GM12891 (cell line): Measurements from ENCODE around the gene LRP1B.
"Not testable (repeated sequence)": the region's sequence is repeated elsewhere in the genome, so short reads cannot be mapped to it uniquely, and the experiment has no call there.

Experiments used
- DNase-seq: peaks from one replicate; pipeline ENCODE4 v3.0.0; 2011; ENCODE audit warnings: low spot score; ENCODE audit not compliant: insufficient read length
- FAIRE-seq: peaks from 2 replicates; lab custom pipeline; 2011; peaks lifted over from hg19 to GRCh38; lab: Jason Lieb, UNC
- PAX5 ChIP-seq: IDR thresholded peaks from 2 replicates; pipeline ENCODE4 v1.6.1; 2011; ENCODE audit warnings: low read length, moderate library complexity, mild to moderate bottlenecking; ENCODE audit not compliant: insufficient read depth, severe bottlenecking
- POLR2A ChIP-seq: IDR thresholded peaks from 2 replicates; pipeline ENCODE4 v1.6.1; 2011; ENCODE audit warnings: low read depth, low read length, control low read depth
- POLR2AphosphoS5 ChIP-seq: IDR thresholded peaks from 2 replicates; pipeline ENCODE4 v1.6.1; 2011; ENCODE audit warnings: low read depth, low read length, control low read depth
- POU2F2 ChIP-seq: IDR thresholded peaks from 2 replicates; pipeline ENCODE4 v1.6.1; 2011; ENCODE audit warnings: low read depth, mild to moderate bottlenecking, control low read depth, low read length, moderate library complexity
- SPI1 ChIP-seq: IDR thresholded peaks from 2 replicates; pipeline ENCODE4 v1.6.1; 2011; ENCODE audit warnings: low read depth, low read length, control low read depth
- TAF1 ChIP-seq: IDR thresholded peaks from 2 replicates; pipeline ENCODE4 v1.6.1; 2011; ENCODE audit warnings: low read depth, low read length, control low read depth

The LRP1B gene

DNA sequence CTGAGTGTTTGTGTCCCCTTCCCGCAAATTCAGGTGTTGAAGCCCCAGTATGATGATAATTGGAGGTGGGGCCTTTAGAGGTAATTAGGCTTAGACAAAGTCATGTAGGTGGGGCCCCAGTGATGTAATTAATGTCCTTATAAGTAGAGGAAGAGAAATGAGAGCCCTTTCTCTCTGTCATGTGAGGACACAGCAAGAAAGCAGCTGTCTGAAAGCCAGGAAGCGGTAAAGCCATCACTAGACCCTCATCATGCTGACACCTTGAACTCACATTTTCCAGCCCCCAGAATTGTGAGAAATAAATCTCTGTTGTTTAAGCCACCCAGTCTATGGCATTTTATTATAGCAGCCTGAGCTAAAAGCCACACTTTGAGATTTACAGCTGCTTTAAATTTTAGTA lies 1580.0 kb downstream of the LRP1B start:
- DNase-seq (no peak), FAIRE-seq (no peak)
- TF ChIP-seq PAX5 (no peak), POLR2AphosphoS5 (no peak), TAF1 (no peak), POU2F2 (no peak), SPI1 (no peak), POLR2A (no peak)

- not testable (repeated sequence) for FAIRE-seq, DNase-seq
Observed at GRCh38 chr2:140544769-140545168, 1586.0 kb downstream of the LRP1B start.

GRCh38 chr2:140542627-140543026 lies 1588.2 kb downstream of the LRP1B start:
- TF ChIP-seq POLR2AphosphoS5 (no peak), POU2F2 (no peak), SPI1 (no peak), TAF1 (no peak), PAX5 (no peak), POLR2A (no peak)
- FAIRE-seq, result no peak
- no peak for DNase-seq

DNA sequence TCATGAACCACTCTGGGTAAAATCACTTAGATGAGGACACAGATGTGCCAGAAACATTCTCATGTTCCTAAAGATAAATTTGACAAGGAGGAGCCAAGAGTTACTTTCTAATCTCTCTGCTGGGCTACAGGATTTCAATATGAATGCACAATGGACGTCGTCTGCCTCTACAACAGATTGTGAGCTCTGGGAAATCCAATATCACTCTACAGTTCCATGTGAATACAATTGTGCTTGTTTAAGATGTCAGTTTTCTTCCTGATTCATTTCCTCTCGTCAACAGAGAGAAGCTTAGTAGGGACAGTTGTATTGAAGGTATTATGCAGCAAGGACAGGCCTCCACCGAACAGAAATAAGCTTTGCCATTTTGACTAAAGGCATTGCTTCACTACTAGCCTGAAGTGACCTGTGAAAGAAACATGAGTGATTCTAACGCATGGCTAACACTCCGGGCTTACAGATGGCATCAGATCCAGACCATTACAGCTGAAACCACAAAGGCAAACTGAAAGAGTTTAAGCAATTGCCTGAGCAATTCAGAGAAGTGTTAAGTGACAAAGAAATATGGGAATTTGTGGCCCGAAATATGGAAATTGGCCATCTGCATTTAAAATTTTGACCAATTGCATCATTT lies 1591.5 kb downstream of the LRP1B start:
- FAIRE-seq (no peak), DNase-seq (no peak)
- no peak for TF ChIP-seq POLR2AphosphoS5
- no peak for TF ChIP-seq SPI1
- no peak for TF ChIP-seq PAX5
- no peak for TF ChIP-seq TAF1
- TF ChIP-seq POLR2A, result no peak
- no peak for TF ChIP-seq POU2F2

- DNase-seq (no peak), FAIRE-seq (no peak)
- no peak for TF ChIP-seq POLR2AphosphoS5
Observed at GRCh38 chr2:140529706-140530105, 1601.1 kb downstream of the LRP1B start.

DNA sequence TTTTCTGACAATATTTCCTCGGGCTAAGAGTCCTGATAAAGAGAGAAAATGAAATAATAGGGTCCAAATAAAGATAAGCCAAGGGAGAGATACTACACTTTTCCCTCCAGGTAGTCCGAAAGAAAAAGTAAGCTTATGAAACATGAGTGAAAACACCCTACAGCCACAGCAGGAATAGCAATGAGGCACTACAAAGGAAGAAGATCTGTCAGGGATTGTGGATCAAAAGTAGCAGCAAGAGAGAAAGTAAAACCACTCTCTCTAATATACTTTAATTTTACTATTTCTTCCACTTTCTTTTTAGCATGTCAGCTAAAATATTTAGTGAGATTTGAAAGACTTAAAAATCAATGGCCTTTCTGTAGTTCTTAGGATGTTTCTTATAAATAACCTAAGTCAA lies 1601.8 kb downstream of the LRP1B start:
- DNase-seq (no peak), FAIRE-seq (no peak)
- no peak for TF ChIP-seq PAX5
- TF ChIP-seq SPI1, result no peak
- TF ChIP-seq POLR2A, result no peak
- TF ChIP-seq POU2F2, result no peak
- TF ChIP-seq TAF1, result no peak
- TF ChIP-seq POLR2AphosphoS5, result no peak

DNA sequence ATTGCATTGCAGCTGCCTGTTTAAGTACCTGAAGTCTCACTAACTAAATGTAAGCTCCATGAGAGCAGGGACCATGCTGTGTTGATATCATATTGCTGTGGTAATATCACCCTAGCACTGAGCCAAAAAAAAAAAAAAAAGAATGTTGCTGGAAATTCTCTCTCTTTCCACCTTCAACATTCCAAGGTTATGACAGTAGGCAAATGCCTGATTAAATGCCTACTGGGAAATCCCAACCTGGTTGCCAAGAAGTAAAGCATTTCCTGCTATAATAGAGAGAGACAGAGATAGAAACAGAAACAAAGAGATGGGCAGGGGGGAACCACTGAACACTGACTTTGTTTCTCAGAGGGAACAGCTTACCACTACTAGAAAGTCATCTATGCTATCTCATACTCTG lies 1604.2 kb downstream of the LRP1B start:
- FAIRE-seq (no peak), DNase-seq (no peak)
- TF ChIP-seq POLR2AphosphoS5 (no peak), POLR2A (no peak)

GRCh38 chr2:140512106-140512505 lies 1618.7 kb downstream of the LRP1B start:
- FAIRE-seq, result no peak
- DNase-seq, result no peak
- TF ChIP-seq PAX5, result no peak
- TF ChIP-seq SPI1, result no peak
- no peak for TF ChIP-seq POLR2AphosphoS5
- no peak for TF ChIP-seq TAF1
- no peak for TF ChIP-seq POLR2A
- TF ChIP-seq POU2F2, result no peak

GRCh38 chr2:140509765-140510164 lies 1621.1 kb downstream of the LRP1B start:
- TF ChIP-seq POLR2A, result no peak
- TF ChIP-seq TAF1, result no peak
- no peak for TF ChIP-seq SPI1
- no peak for TF ChIP-seq PAX5
- TF ChIP-seq POU2F2, result no peak
- no peak for TF ChIP-seq POLR2AphosphoS5
- FAIRE-seq (no peak), DNase-seq (no peak)

DNA sequence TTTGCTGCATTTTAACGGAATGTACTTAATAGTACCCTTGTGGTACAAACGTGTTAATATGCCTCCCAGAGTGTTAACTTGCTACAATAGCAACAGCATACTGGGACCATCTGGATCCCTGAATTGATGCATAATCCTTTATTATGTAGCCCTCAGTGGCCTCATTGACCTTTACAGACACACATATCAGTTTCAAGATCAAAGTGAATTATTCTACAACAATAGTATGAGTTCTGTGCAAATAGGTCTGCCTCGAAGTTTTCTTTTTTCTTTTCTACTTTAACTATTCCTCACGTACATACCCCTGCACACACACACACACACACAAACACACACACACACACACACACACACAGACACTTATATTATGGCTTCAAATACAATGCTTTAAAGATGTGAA lies 1622.1 kb downstream of the LRP1B start:
- TF ChIP-seq TAF1, result no peak
- no peak for TF ChIP-seq POU2F2
- no peak for TF ChIP-seq POLR2AphosphoS5
- TF ChIP-seq POLR2A, result no peak
- no peak for TF ChIP-seq PAX5
- TF ChIP-seq SPI1, result no peak
- FAIRE-seq, result no peak
- DNase-seq, result no peak

- DNase-seq, result no peak
- no peak for FAIRE-seq
Observed at GRCh38 chr2:140506606-140507005, 1624.2 kb downstream of the LRP1B start.

More at GRCh38 chr2:140506606-140507005, 1624.2 kb downstream of the LRP1B start:
- TF ChIP-seq POLR2AphosphoS5 (no peak), POU2F2 (no peak)
